NCI-H2171 treated with DMSO at 0.1 percent for 48 hours (cell line): ENCODE data around the gene FLT1.

ENCODE experiments used
- DNase-seq: peaks from one replicate; lab custom pipeline; 2025; lab: John Stamatoyannopoulos, UW

Gene FLT1

GRCh38 chr13:28494778-28495537 is at the start of gene FLT1:
FLT1 (minus strand) TSS chr13:28495128; CDS start chr13:28494843, 285 bp downstream.
- DNase-seq, result no peak

GRCh38 chr13:28544026-28544425 is 49.1 kb upstream of the FLT1 start:
- no peak for DNase-seq

GRCh38 chr13:28542804-28543203 is 47.9 kb upstream of the FLT1 start:
- DNase-seq, result no peak

- no peak for DNase-seq
These were observed 47.0 kb upstream of the FLT1 start for GRCh38 chr13:28541966-28542365.

- no peak for DNase-seq
These were observed 45.7 kb upstream of the FLT1 start for GRCh38 chr13:28540612-28541011.

- DNase-seq, result no peak
These were observed 44.8 kb upstream of the FLT1 start for GRCh38 chr13:28539625-28540286.

- DNase-seq, result no peak
These were observed 44.0 kb upstream of the FLT1 start for GRCh38 chr13:28538932-28539331.

GRCh38 chr13:28537171-28537570 is 42.2 kb upstream of the FLT1 start:
- no peak for DNase-seq

GRCh38 chr13:28536371-28536770 is 41.4 kb upstream of the FLT1 start:
- DNase-seq, result no peak

GRCh38 chr13:28535734-28536133 is 40.8 kb upstream of the FLT1 start:
- no peak for DNase-seq

- DNase-seq, result no peak
These were observed 39.9 kb upstream of the FLT1 start for GRCh38 chr13:28534801-28535200.

GRCh38 chr13:28534210-28534609 is 39.3 kb upstream of the FLT1 start:
- no peak for DNase-seq

GRCh38 chr13:28533441-28534166 is 38.7 kb upstream of the FLT1 start:
- no peak for DNase-seq

GRCh38 chr13:28533125-28533436 is 38.2 kb upstream of the FLT1 start:
- DNase-seq, result no peak

- no peak for DNase-seq
These were observed 37.6 kb upstream of the FLT1 start for GRCh38 chr13:28532388-28533124.

- DNase-seq, result no peak
These were observed 37.0 kb upstream of the FLT1 start for GRCh38 chr13:28531845-28532387.

- DNase-seq, result no peak
These were observed 36.3 kb upstream of the FLT1 start for GRCh38 chr13:28531077-28531844.

- DNase-seq, result no peak
These were observed 35.8 kb upstream of the FLT1 start for GRCh38 chr13:28530729-28531076.

- no peak for DNase-seq
These were observed 34.9 kb upstream of the FLT1 start for GRCh38 chr13:28529836-28530235.

GRCh38 chr13:28528848-28529247 is 33.9 kb upstream of the FLT1 start:
- no peak for DNase-seq

- DNase-seq, result no peak
These were observed 33.5 kb upstream of the FLT1 start for GRCh38 chr13:28528388-28528787.

GRCh38 chr13:28527629-28528028 is 32.7 kb upstream of the FLT1 start:
- no peak for DNase-seq
